Measurements from ENCODE around the gene ABCA1.

DNA sequence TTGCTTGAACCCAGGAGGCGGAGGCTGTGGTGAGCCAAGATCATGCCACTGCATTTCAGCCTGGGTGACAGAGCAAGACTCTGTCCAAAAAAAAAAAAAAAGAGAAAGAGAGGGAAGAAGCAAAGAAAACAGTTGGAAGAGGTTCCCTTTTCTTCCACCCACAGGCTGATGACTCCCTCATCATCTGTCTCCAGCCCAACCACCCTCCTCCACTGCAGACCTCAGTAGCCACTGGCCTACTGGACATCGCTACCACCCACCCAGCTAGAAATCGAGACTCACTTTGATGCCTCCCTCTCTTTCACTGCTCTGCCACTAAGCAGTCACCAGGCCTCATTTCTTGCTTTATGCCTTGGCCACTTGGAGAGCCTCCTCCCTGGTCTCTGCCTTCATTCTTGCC lies 92.8 kb downstream of the ABCA1 start:
- TF ChIP-seq, protein P1, sequence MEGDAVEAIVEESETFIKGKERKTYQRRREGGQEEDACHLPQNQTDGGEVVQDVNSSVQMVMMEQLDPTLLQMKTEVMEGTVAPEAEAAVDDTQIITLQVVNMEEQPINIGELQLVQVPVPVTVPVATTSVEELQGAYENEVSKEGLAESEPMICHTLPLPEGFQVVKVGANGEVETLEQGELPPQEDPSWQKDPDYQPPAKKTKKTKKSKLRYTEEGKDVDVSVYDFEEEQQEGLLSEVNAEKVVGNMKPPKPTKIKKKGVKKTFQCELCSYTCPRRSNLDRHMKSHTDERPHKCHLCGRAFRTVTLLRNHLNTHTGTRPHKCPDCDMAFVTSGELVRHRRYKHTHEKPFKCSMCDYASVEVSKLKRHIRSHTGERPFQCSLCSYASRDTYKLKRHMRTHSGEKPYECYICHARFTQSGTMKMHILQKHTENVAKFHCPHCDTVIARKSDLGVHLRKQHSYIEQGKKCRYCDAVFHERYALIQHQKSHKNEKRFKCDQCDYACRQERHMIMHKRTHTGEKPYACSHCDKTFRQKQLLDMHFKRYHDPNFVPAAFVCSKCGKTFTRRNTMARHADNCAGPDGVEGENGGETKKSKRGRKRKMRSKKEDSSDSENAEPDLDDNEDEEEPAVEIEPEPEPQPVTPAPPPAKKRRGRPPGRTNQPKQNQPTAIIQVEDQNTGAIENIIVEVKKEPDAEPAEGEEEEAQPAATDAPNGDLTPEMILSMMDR (IDR thresholded peaks at IDR 0.05): no peak
- no peak for TF ChIP-seq POLR2A (IDR thresholded peaks at IDR 0.05)
- no peak for TF ChIP-seq EP300 (IDR thresholded peaks at IDR 0.05)
- TF ChIP-seq POLR2AphosphoS5 (IDR thresholded peaks at IDR 0.05): no peak

All from upper lobe of left lung (tissue), 4 donors.